ENCODE results near the gene ARHGAP31.
A peak's percentile ranks its signal among the peaks of the same experiment; 100 is the strongest.

Gene ARHGAP31

DNA sequence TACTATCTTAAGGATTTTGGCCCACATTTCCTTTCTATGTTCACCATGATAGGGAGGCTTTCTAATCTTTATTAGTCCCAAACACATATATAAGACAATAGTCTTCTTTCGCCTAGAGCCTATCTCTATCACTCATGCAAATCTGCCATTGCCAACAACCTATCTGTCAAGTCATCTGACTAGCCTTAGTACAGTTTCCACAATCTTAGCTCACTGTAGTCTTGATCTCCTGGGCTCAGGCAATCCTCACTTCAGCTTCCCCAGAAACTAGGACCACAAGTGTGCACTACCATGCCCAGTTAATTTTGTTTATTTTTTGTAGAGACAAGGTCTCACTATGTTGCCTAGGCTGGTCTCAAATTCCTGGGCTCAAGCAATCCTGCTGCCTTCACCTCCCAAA is 162.3 kb downstream of the ARHGAP31 start:
- no peak overlapping the region for H2AFZ ChIP-seq (ENCODE audit: low read depth, low read length)
- H3K9ac ChIP-seq (ENCODE audit: low read length) = no peak overlapping the region
- TF ChIP-seq, protein P1, sequence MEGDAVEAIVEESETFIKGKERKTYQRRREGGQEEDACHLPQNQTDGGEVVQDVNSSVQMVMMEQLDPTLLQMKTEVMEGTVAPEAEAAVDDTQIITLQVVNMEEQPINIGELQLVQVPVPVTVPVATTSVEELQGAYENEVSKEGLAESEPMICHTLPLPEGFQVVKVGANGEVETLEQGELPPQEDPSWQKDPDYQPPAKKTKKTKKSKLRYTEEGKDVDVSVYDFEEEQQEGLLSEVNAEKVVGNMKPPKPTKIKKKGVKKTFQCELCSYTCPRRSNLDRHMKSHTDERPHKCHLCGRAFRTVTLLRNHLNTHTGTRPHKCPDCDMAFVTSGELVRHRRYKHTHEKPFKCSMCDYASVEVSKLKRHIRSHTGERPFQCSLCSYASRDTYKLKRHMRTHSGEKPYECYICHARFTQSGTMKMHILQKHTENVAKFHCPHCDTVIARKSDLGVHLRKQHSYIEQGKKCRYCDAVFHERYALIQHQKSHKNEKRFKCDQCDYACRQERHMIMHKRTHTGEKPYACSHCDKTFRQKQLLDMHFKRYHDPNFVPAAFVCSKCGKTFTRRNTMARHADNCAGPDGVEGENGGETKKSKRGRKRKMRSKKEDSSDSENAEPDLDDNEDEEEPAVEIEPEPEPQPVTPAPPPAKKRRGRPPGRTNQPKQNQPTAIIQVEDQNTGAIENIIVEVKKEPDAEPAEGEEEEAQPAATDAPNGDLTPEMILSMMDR (IDR thresholded peaks at IDR 0.05; ENCODE audit: low read depth, low read length) = no peak
- TF ChIP-seq EZH2phosphoT487 (IDR thresholded peaks at IDR 0.05; ENCODE audit: low read depth) = no peak
- H3K27me3 ChIP-seq (ENCODE audit: low read depth, low read length) = no peaks in the 10 kb centered on the region
- H3K27ac ChIP-seq (ENCODE audit: low read length) = no peak overlapping the region
- H3K9me3 ChIP-seq (ENCODE audit: insufficient read depth, low read length) = no peaks in the 10 kb centered on the region
- H4K20me1 ChIP-seq (ENCODE audit: insufficient read depth, low read length) = no peaks in the 10 kb centered on the region; the same call in 1 of the 2 replicates
- no peak overlapping the region for H3K4me3 ChIP-seq (ENCODE audit: low read length)
- H3K79me2 ChIP-seq (ENCODE audit: low read length) = peaks cover 39% of the 10 kb centered on the region
- H3K4me1 ChIP-seq (ENCODE audit: low read length) = no peaks in the 10 kb centered on the region
- no peak overlapping the region for H3K4me2 ChIP-seq (ENCODE audit: low read length)
- peaks cover 71% of the 10 kb centered on the region for H3K36me3 ChIP-seq (replicated peaks; ENCODE audit: low read depth, low read length)

DNA sequence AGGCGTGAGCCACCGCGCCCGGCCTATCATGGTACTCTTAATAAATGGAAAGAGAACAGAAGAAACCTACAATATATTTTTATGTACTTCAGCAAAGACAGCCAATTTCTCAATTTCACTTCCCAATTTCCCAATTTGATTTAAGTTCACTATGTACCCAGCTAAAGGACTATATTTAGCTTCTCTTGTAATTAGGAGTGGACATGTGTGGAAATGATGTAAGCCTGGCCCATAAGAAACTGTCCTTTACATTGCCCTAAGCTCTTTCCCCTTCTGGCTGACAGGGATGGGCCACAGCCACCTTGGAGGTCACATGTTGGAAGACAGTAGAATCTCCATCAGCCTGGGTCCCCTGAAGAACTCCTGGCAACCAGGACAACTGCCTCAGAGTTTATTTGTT is 163.1 kb downstream of the ARHGAP31 start:
- Histone ChIP-seq H2AFZ (ENCODE audit: low read depth, low read length) (no peak overlapping the region), H3K4me1 (ENCODE audit: low read length) (peaks cover 6% of the 10 kb centered on the region), H3K4me3 (ENCODE audit: low read length) (no peak overlapping the region), H3K27me3 (ENCODE audit: low read depth, low read length) (no peaks in the 10 kb centered on the region), H3K36me3 (replicated peaks; ENCODE audit: low read depth, low read length) (peaks cover 73% of the 10 kb centered on the region), H4K20me1 (ENCODE audit: insufficient read depth, low read length) (peaks cover 5% of the 10 kb centered on the region; the same call in 1 of the 2 replicates), H3K27ac (ENCODE audit: low read length) (no peak overlapping the region), H3K9ac (ENCODE audit: low read length) (no peak overlapping the region), H3K79me2 (ENCODE audit: low read length) (peaks cover 47% of the 10 kb centered on the region), H3K9me3 (ENCODE audit: insufficient read depth, low read length) (no peaks in the 10 kb centered on the region), H3K4me2 (ENCODE audit: low read length) (no peak overlapping the region)
- TF ChIP-seq, protein P1 (IDR thresholded peaks at IDR 0.05; ENCODE audit: low read depth, low read length) = no peak
- no peak for TF ChIP-seq EZH2phosphoT487 (IDR thresholded peaks at IDR 0.05; ENCODE audit: low read depth)

DNA sequence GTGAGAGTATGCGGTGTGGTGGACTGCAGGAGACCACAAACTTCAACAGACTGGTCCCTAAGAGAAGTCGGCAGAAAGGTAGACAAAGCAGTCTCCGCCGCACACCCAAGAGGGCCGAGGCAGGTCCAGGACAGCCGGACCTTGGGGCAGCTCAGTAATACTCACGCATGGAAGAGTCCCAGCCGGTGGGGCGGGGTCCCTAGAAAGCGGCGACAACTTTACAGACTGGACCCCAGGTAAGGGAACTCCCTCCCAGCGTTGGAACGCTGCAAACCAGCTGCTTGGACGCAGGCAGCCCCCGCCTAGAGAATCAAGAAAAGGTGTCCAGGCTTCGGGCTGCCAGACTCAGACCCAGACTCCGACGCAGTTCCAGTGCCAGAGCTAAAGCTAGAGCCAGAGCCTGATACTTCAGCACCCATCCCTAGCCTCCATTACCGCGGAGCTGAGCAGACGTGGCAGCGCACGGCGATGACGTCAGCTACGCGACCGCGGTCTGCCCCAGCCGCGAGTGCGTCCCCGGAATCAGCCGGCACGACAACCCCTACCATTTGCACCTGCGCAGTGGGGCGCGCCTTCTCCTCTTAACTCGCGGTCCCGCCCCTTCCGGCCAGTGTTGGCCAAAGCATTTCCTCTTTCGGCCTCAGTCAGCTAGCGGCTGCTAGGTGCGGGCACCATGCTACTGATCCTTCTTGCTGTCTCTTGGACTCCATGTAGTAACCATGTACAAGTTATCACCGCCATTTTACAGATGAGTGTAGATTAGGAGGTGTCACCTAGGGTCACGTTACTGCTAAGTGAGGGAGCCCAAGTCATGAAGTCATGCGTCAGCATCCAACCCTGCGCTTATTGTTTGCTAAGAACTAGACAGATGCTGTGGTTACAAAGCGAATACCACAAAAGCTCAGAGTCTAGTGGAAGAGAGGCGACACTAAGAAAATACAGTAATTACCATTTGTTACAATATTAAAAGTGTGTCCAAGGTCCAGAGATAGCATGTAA is 169.3 kb downstream of the ARHGAP31 start, which contains the start of gene TMEM39A:
Gene TMEM39A (minus strand): TSS at position 445 of the 999 bp plus-strand sequence. CDS start 1,541 bp downstream, outside the sequence.
- peaks cover 20% of the 10 kb centered on the region for H3K4me1 ChIP-seq (ENCODE audit: low read length)
- H4K20me1 ChIP-seq (ENCODE audit: insufficient read depth, low read length) = peaks cover 5% of the 10 kb centered on the region; the same call in 1 of the 2 replicates
- H3K27me3 ChIP-seq (ENCODE audit: low read depth, low read length) = no peaks in the 10 kb centered on the region
- H2AFZ ChIP-seq (ENCODE audit: low read depth, low read length) = peak within 1 kb of the TSS; percentile 55
- peaks cover 43% of the 10 kb centered on the region for H3K79me2 ChIP-seq (ENCODE audit: low read length)
- peak within 1 kb of the TSS; percentile 91 for H3K4me2 ChIP-seq (ENCODE audit: low read length)
- H3K4me3 ChIP-seq (ENCODE audit: low read length) = peak within 1 kb of the TSS; percentile 92
- TF ChIP-seq, protein P1 (IDR thresholded peaks at IDR 0.05; ENCODE audit: low read depth, low read length) = no peak
- no peak for TF ChIP-seq EZH2phosphoT487 (IDR thresholded peaks at IDR 0.05; ENCODE audit: low read depth)
- peaks cover 32% of the 10 kb centered on the region for H3K36me3 ChIP-seq (replicated peaks; ENCODE audit: low read depth, low read length)
- no peaks in the 10 kb centered on the region for H3K9me3 ChIP-seq (ENCODE audit: insufficient read depth, low read length)
- peak within 1 kb of the TSS; percentile 80 for H3K27ac ChIP-seq (ENCODE audit: low read length)
- H3K9ac ChIP-seq (ENCODE audit: low read length) = peak within 1 kb of the TSS; percentile 88

DNA sequence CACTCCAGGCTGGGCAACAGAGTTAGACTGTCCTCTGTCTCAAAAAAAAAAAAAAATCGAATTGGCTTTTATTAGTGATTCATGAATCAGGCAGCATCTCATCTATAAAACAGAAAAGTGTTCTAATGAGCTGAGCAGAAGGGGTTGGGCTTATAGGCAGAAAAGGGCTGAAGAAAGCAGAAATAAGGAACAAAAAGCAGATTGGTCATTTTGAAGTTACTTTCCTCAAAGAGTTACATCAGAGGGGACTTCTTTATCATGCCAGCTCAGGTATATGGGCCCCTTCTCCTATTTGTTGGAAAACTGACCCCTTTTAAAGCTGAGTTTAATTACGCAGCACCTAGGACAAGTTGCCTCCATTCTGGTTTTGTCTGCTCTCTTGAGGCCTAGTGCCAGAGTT is 173.9 kb downstream of the ARHGAP31 start:
- Histone ChIP-seq H3K27me3 (ENCODE audit: low read depth, low read length) (no peaks in the 10 kb centered on the region), H3K4me2 (ENCODE audit: low read length) (peak overlapping the region; percentile 94), H3K4me1 (ENCODE audit: low read length) (peaks cover 21% of the 10 kb centered on the region), H3K9me3 (ENCODE audit: insufficient read depth, low read length) (no peaks in the 10 kb centered on the region), H4K20me1 (ENCODE audit: insufficient read depth, low read length) (no peaks in the 10 kb centered on the region), H3K36me3 (replicated peaks; ENCODE audit: low read depth, low read length) (no peaks in the 10 kb centered on the region), H2AFZ (ENCODE audit: low read depth, low read length) (peak overlapping the region; percentile 98), H3K79me2 (ENCODE audit: low read length) (peaks cover 16% of the 10 kb centered on the region), H3K27ac (ENCODE audit: low read length) (peak overlapping the region; percentile 59), H3K4me3 (ENCODE audit: low read length) (peak overlapping the region; percentile 83), H3K9ac (ENCODE audit: low read length) (peak overlapping the region; percentile 85; the same call in 1 of the 2 replicates)
- TF ChIP-seq EZH2phosphoT487 (IDR thresholded peaks at IDR 0.05; ENCODE audit: low read depth) = no peak
- TF ChIP-seq, protein P1 (IDR thresholded peaks at IDR 0.05; ENCODE audit: low read depth, low read length) = no peak
